DND-41 (cell line): ENCODE measurements around the gene MRPL49.

ENCODE experiments used
- EZH2 ChIP-seq: IDR thresholded peaks from 3 replicates; pipeline ENCODE4 v1.6.1; 2012; ENCODE audit warnings: borderline replicate concordance, low read depth, mild to moderate bottlenecking, moderate library complexity, low read length, inconsistent platforms; ENCODE audit not compliant: severe bottlenecking
- TF ChIP-seq, protein P1 (sequence below): IDR thresholded peaks from 2 replicates; pipeline ENCODE4 v1.5.1; 2012; ENCODE audit warnings: borderline replicate concordance, low read length, moderate library complexity, mild to moderate bottlenecking; ENCODE audit not compliant: poor library complexity, severe bottlenecking; ENCODE audit errors: extremely low read depth

DNA sequence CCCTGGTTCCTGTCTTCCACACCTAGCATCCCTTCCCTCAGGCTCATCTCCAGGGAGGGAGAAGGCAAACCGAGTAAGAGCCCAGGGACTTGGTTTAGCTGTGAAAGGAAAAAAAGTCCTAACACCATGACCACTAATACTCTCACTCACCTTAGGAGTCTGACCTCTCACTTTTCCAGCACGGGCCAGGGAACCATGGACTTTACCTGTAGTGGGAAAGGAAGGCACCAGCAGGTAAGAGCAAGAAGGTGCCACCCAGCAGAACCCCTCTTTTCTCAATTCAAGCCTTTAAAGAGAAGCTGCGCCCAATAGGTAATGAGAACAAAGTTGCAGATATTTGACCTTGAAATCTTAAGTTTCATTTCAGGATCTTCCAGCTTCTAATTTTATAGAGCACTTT is 1.3 kb upstream of the MRPL49 start:
- TF ChIP-seq, protein P1, sequence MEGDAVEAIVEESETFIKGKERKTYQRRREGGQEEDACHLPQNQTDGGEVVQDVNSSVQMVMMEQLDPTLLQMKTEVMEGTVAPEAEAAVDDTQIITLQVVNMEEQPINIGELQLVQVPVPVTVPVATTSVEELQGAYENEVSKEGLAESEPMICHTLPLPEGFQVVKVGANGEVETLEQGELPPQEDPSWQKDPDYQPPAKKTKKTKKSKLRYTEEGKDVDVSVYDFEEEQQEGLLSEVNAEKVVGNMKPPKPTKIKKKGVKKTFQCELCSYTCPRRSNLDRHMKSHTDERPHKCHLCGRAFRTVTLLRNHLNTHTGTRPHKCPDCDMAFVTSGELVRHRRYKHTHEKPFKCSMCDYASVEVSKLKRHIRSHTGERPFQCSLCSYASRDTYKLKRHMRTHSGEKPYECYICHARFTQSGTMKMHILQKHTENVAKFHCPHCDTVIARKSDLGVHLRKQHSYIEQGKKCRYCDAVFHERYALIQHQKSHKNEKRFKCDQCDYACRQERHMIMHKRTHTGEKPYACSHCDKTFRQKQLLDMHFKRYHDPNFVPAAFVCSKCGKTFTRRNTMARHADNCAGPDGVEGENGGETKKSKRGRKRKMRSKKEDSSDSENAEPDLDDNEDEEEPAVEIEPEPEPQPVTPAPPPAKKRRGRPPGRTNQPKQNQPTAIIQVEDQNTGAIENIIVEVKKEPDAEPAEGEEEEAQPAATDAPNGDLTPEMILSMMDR: no peak
- no peak for TF ChIP-seq EZH2
